Heart left ventricle (tissue), 16 donors: Measurements from ENCODE around the gene NPPB. TPM values are rescaled to one million over a fixed set of nuclear protein-coding genes. Genes with fewer than 3 reads are reported as not detected.
A peak's percentile ranks its signal among the peaks of the same experiment; 100 is the strongest.

ENCODE experiments used
- ATAC-seq, 4 donors: fragments of 200-7000 bp; cut with Tn5 transposase; one replicate each; pipeline ENCODE4 v1.9.1; 2020 to 2022; ENCODE audit warnings: moderate library complexity in 4 of 4, mild to moderate bottlenecking in 3 of 4, moderate number of reproducible peaks in 1 of 4
- DNase-seq, 5 donors: peaks; one replicate each; pipeline ENCODE4 v3.0.0-alpha.2; 2020
- H3K27ac ChIP-seq, 12 donors: fragments of 200-600 bp; sonication (generic) in 4 of 12; one replicate each; pipeline versions ENCODE4 v1.5.0 to v1.8.0; 2016 to 2022; ENCODE audit warnings: mild to moderate bottlenecking in 2 of 12
- H3K27me3 ChIP-seq, 9 donors: fragments of 200-600 bp; sonication (generic) in 2 of 9; one replicate each; pipeline versions ENCODE4 v1.5.1 to v1.8.0; 2016 to 2022; ENCODE audit warnings: mild to moderate bottlenecking in 3 of 9
- H3K36me3 ChIP-seq, 9 donors: fragments of 200-600 bp; sonication (generic) in 2 of 9; one replicate each; pipeline versions ENCODE4 v1.5.0 to v1.8.0; 2018 to 2022; ENCODE audit warnings: mild to moderate bottlenecking in 2 of 9
- H3K4me1 ChIP-seq, 12 donors: fragments of 200-600 bp; sonication (generic) in 4 of 12; one replicate each; pipeline versions ENCODE4 v1.5.0 to v1.8.0; 2016 to 2022; ENCODE audit warnings: mild to moderate bottlenecking in 3 of 12
- H3K4me3 ChIP-seq, 12 donors: fragments of 200-600 bp; sonication (generic) in 4 of 12; one replicate each; pipeline versions ENCODE4 v1.5.0 to v1.8.0; 2017 to 2022; ENCODE audit warnings: mild to moderate bottlenecking in 9 of 12, moderate library complexity in 4 of 12
- H3K9me3 ChIP-seq, 12 donors: fragments of 200-600 bp; sonication (generic) in 4 of 12; one replicate each; pipeline versions ENCODE4 v1.5.0 to v1.8.0; 2016 to 2022; ENCODE audit warnings: mild to moderate bottlenecking in 1 of 12
- CTCF ChIP-seq, 12 donors: fragments of 200-600 bp; sonication (generic) in 4 of 12; IDR thresholded peaks; one replicate each; pipeline versions ENCODE4 v1.5.0 to v1.8.0; 2018 to 2022; ENCODE audit warnings: antibody characterized with exemption in 12 of 12, mild to moderate bottlenecking in 5 of 12
- POLR2A ChIP-seq, 2 donors: fragments of 450-650 bp; IDR thresholded peaks; one replicate each; pipeline ENCODE4 v1.6.1; 2017; ENCODE audit warnings: antibody characterized with exemption in 2 of 2, mild to moderate bottlenecking in 2 of 2, moderate library complexity in 2 of 2
- WGBS, 4 donors: extraction: QIAGEN DNeasy Blood & Tissue Kit in 2 of 4; methylation state at CpG; one replicate each; pipeline versions ENCODE4 v1.1.5 to v1.1.7; 2013 to 2018; 5-methylcytosine and 5-hydroxymethylcytosine counted together
- intact Hi-C, 10 donors: fragments of 100-400 bp; cut with DNase I; formaldehyde crosslinking; loops; one replicate each; pipeline versions ENCODE4 v1.11.1 to v1.14.2; 2022
- polyA plus RNA-seq, 2 donors: library from polyadenylated mRNA; stranded (reverse); fragments of 200-250 nt; gene quantifications; one replicate each; pipeline ENCODE4 v1.2.3, GENCODE V29; 2013
- total RNA-seq, 9 donors: library from RNA; depleted of rRNA in 2 of 9; stranded (reverse); fragments of >200 nt in 2 of 9; fragmentation: NEBNext Ultra II Directional in 3 of 9; extraction: Animal tissue kit (Norgen Biotek cat#: 25700) in 3 of 9; gene quantifications; one replicate each; pipeline versions ENCODE4 v1.1.0 to v1.2.4, GENCODE V29; 2016 to 2023
- donor health status: ischemic (EF 13 %, LVEDD 7.1; RV severe dilation, severe dysfunction).
- donor health status: healthy with polysubstance abuse.
- donor health status: DM: no; HTN: yes; CAD: no.
- donor health status: DM: no; HTN: no; CAD: no.
- donor health status: ischemic (EF 25% LVEDD 6.9; RV normal size, moderate dysfunction).
- donor health status: ischemic (EF 25% LVEDD 5.7; RV mildly dilated, moderate dysfunction).
- donor health status: healthy.
- donor health status: DM: yes; HTN: yes; CAD: no.
- donor health status: ischemic (EF 35%, LVEDD 5.7; RV mildly dilated, moderate dysfunction).
- donor health status: nonischemic (EF 11% LVEDD 7.7; RV severe dilation, severe dysfunction).
- donor health status: DM: yes; HTN: yes; CAD: no.
- donor health status: PGD.
- donor health status: ischemic (EF 29% LVEDD 5.4; RV normal size, mild dysfunction).
- donor health status: nonischemic (EF 23%, LVEDD 6.1; RV moderate dilation, normal function).

NPPB gene
- total and polyA plus RNA-seq, 11 donors = 14.4 to 7,924 (median 252) TPM

- peak; percentile 3 to 57 (median 14) for ATAC-seq
- intact Hi-C loops = loop anchor here (2.0 to 10.0 kb wide), 8 partner anchors 55 to 192 kb away; no protein-coding TSS in a partner anchor
Measured at GRCh38 chr1:11839727-11840705, 18.7 kb downstream of the NPPB start.

GRCh38 chr1:11838349-11839272, 20.1 kb downstream of the NPPB start:
- Histone ChIP-seq H3K27ac (peak overlapping the region in 2 of 12 donors; percentile 57 to 68), H3K27me3 (no peaks in the 10 kb centered on the region), H3K36me3 (peaks cover 10 to 100% (median 94%) of the 10 kb centered on the region in 9 donors), H3K4me3 (no peak overlapping the region), H3K9me3 (no peaks in the 10 kb centered on the region), H3K4me1 (peaks cover 0 to 37% (median 17%) of the 10 kb centered on the region in 12 donors)
- WGBS, 4 donors = 62 to 67% (median 65%) methylated on average over 31 to 40 of the region's 40 CpGs
- intact Hi-C loops = loop anchor here (1.0 to 10.0 kb wide), 9 partner anchors 56 to 194 kb away; no protein-coding TSS in a partner anchor
- peak; percentile 46 to 80 (median 72) for ATAC-seq
- DNase-seq = peak; percentile 67 to 89 (median 76)
- TF ChIP-seq CTCF (IDR thresholded peaks at IDR 0.05) (peak; percentile 95 to 100 (median 98)), POLR2A (IDR thresholded peaks at IDR 0.05) (no peak)

More at GRCh38 chr1:11839727-11840705, 18.7 kb downstream of the NPPB start:
- DNase-seq = peak in 1 of 5 donors; percentile 45
- TF ChIP-seq CTCF (IDR thresholded peaks at IDR 0.05) (no peak), POLR2A (IDR thresholded peaks at IDR 0.05) (no peak)
- peaks cover 0 to 37% (median 17%) of the 10 kb centered on the region in 12 donors for H3K4me1 ChIP-seq
- peak overlapping the region in 4 of 12 donors; percentile 52 to 68 (median 62) for H3K27ac ChIP-seq
- no peaks in the 10 kb centered on the region for H3K27me3 ChIP-seq
- H3K4me3 ChIP-seq = no peak overlapping the region
- H3K9me3 ChIP-seq = no peaks in the 10 kb centered on the region
- WGBS, 4 donors = 80 to 88% (median 87%) methylated on average over 16 to 20 of the region's 20 CpGs
- peaks cover 3 to 100% (median 94%) of the 10 kb centered on the region in 9 donors for H3K36me3 ChIP-seq

GRCh38 chr1:11837767-11838348, 20.9 kb downstream of the NPPB start:
- Histone ChIP-seq H3K27me3 (no peaks in the 10 kb centered on the region), H3K27ac (no peak overlapping the region), H3K4me3 (no peak overlapping the region), H3K9me3 (no peaks in the 10 kb centered on the region), H3K4me1 (peaks cover 0 to 34% (median 17%) of the 10 kb centered on the region in 12 donors), H3K36me3 (peaks cover 10 to 100% (median 97%) of the 10 kb centered on the region in 9 donors)
- no peak for DNase-seq
- WGBS, 4 donors = 80 to 89% (median 86%) methylated on average over 10 to 11 of the region's 11 CpGs
- intact Hi-C loops = loop anchor here (1.0 to 10.0 kb wide), 9 partner anchors 56 to 194 kb away; no protein-coding TSS in a partner anchor
- TF ChIP-seq CTCF (IDR thresholded peaks at IDR 0.05) (no peak), POLR2A (IDR thresholded peaks at IDR 0.05) (no peak)
- no peak for ATAC-seq
